Psoas muscle (tissue), 8 donors: Measurements from ENCODE around the gene CCDC182. TPM values are rescaled to one million over a fixed set of nuclear protein-coding genes. Genes with fewer than 3 reads are reported as not detected.

ENCODE experiments used
- ATAC-seq, 4 donors: fragments of 200-7000 bp; cut with Tn5 transposase; one replicate each; pipeline ENCODE4 v1.9.1; 2020; ENCODE audit warnings: moderate library complexity in 3 of 4, mild to moderate bottlenecking in 2 of 4
- DNase-seq, 2 donors: peaks; one replicate each; pipeline ENCODE4 v3.0.0-alpha.2; 2020
- H3K27ac ChIP-seq: fragments of 200-600 bp; one replicate; pipeline ENCODE4 v1.8.0; 2022
- H3K27me3 ChIP-seq, 3 donors: fragments of 200-600 bp in 1 of 3; one replicate each; pipeline versions ENCODE4 v1.6.1 to v1.8.0; 2013 to 2022; ENCODE audit warnings: low read length in 2 of 3, mild to moderate bottlenecking in 2 of 3, moderate library complexity in 1 of 3; ENCODE audit not compliant: insufficient read depth in 3 of 3
- H3K36me3 ChIP-seq, 2 donors: fragments of 200-600 bp in 1 of 2; one replicate each; pipeline versions ENCODE4 v1.6.1 to v1.8.0; 2013 to 2022; ENCODE audit warnings: low read depth in 1 of 2, mild to moderate bottlenecking in 1 of 2, moderate library complexity in 1 of 2; ENCODE audit not compliant: insufficient read depth in 1 of 2
- H3K4me1 ChIP-seq: fragments of 200-600 bp; one replicate; pipeline ENCODE4 v1.8.0; 2022
- H3K4me3 ChIP-seq: fragments of 200-600 bp; one replicate; pipeline ENCODE4 v1.8.0; 2022; ENCODE audit warnings: mild to moderate bottlenecking
- H3K9me3 ChIP-seq: fragments of 200-600 bp; one replicate; pipeline ENCODE4 v1.8.0; 2022
- WGBS, 3 donors: extraction: QIAGEN DNeasy Blood & Tissue Kit; methylation state at CpG; one replicate each; pipeline versions ENCODE4 v1.1.6 to v1.1.7; 2013; 5-methylcytosine and 5-hydroxymethylcytosine counted together
- intact Hi-C, 2 donors: fragments of 100-400 bp; cut with DNase I; formaldehyde crosslinking; loops; one replicate each; pipeline versions ENCODE4 v1.11.0 to v1.14.2; 2022
- polyA plus RNA-seq, 3 donors: library from polyadenylated mRNA; stranded (reverse); fragments of 200-250 nt; gene quantifications; one replicate each; pipeline ENCODE4 v1.2.3, GENCODE V29; 2013
- total RNA-seq, 4 donors: library from RNA; stranded (reverse); fragmentation: NEBNext Ultra II Directional in 2 of 4; extraction: Animal tissue kit (Norgen Biotek cat#: 25700) in 2 of 4; gene quantifications; one replicate each; pipeline versions ENCODE4 v1.2.1 to v1.2.4, GENCODE V29; 2021 to 2023
- TF ChIP-seq, protein P1 (sequence below): fragments of 200-600 bp; IDR thresholded peaks from one replicate; pipeline ENCODE4 v1.8.0; 2022; ENCODE audit warnings: antibody characterized with exemption
- donor health status: healthy with polysubstance abuse.
- donor health status: DM: no; HTN: no; CAD: no; lungs with moderate emphysema.
- donor health status: Bipolar disorder and iron deficiency.
- donor health status: healthy.
- donor health status: DM: yes; HTN: yes; CAD: no.
- donor health status: DM: no; HTN: no; CAD: no.
- donor health status: DM: no; HTN: no; CAD: no.
- donor health status: DM: yes; HTN: yes; CAD: no.

The CCDC182 gene
- total and polyA plus RNA-seq, 7 donors: not detected

DNA sequence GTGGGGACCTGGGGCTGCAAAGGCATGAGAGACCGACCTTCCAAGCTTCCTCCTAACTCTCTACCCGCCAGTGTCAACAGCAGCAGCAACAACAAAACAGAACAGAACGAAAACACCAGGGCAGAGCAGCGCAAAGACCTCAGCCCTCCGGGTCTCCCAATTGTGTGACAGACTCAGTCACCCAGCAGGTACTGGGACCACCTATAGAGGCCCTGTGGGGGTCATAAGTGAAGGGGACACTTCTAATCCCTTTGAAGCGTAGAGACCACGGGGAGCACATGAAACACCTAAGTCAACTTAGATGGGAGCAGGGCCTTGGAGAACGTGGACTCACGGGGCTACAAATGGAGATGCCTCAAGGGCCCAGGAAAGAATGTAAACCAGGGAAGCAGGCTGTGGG is 12.6 kb upstream of the CCDC182 start:
- Histone ChIP-seq H3K9me3 (no peaks in the 10 kb centered on the region), H3K27me3 (peaks cover 0 to 3% (median 0%) of the 10 kb centered on the region in 3 donors), H3K27ac (no peak overlapping the region), H3K4me3 (no peak overlapping the region), H3K4me1 (no peaks in the 10 kb centered on the region), H3K36me3 (no peaks in the 10 kb centered on the region)
- 75 to 82% (median 80%) methylated on average over 9 of the region's 9 CpGs for WGBS, 3 donors
- no peak for ATAC-seq
- TF ChIP-seq, protein P1, sequence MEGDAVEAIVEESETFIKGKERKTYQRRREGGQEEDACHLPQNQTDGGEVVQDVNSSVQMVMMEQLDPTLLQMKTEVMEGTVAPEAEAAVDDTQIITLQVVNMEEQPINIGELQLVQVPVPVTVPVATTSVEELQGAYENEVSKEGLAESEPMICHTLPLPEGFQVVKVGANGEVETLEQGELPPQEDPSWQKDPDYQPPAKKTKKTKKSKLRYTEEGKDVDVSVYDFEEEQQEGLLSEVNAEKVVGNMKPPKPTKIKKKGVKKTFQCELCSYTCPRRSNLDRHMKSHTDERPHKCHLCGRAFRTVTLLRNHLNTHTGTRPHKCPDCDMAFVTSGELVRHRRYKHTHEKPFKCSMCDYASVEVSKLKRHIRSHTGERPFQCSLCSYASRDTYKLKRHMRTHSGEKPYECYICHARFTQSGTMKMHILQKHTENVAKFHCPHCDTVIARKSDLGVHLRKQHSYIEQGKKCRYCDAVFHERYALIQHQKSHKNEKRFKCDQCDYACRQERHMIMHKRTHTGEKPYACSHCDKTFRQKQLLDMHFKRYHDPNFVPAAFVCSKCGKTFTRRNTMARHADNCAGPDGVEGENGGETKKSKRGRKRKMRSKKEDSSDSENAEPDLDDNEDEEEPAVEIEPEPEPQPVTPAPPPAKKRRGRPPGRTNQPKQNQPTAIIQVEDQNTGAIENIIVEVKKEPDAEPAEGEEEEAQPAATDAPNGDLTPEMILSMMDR: no peak
- no peak for DNase-seq
- intact Hi-C loops: no loop called here

DNA sequence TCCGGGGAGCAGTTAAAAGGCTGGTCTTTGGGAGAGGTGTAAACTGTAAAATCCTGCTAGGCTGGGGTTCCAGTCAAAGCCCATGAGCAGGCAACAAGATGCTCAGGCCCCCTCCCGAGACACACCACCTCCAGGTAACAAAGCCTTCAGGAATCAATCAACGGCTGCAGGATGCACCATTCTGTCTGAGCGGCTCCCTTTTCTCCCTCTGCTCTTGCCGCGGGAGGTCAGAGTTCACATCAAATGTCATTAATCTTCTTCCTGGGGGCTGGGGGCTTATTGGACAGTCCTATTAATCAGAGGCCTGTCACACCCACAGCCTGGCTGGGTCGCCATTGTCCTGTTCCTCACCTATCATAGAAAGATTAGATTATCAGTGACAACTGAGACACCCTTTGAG is 11.9 kb upstream of the CCDC182 start:
- no peak overlapping the region for H3K27ac ChIP-seq
- no peaks in the 10 kb centered on the region for H3K4me1 ChIP-seq
- no peak overlapping the region for H3K4me3 ChIP-seq
- H3K9me3 ChIP-seq: no peaks in the 10 kb centered on the region
- TF ChIP-seq, protein P1: no peak
- 52 to 66% (median 60%) methylated on average over 7 of the region's 7 CpGs for WGBS, 3 donors
- no peaks in the 10 kb centered on the region for H3K36me3 ChIP-seq
- H3K27me3 ChIP-seq: no peaks in the 10 kb centered on the region
- no peak for DNase-seq
- no peak for ATAC-seq
- intact Hi-C loops: no loop called here

DNA sequence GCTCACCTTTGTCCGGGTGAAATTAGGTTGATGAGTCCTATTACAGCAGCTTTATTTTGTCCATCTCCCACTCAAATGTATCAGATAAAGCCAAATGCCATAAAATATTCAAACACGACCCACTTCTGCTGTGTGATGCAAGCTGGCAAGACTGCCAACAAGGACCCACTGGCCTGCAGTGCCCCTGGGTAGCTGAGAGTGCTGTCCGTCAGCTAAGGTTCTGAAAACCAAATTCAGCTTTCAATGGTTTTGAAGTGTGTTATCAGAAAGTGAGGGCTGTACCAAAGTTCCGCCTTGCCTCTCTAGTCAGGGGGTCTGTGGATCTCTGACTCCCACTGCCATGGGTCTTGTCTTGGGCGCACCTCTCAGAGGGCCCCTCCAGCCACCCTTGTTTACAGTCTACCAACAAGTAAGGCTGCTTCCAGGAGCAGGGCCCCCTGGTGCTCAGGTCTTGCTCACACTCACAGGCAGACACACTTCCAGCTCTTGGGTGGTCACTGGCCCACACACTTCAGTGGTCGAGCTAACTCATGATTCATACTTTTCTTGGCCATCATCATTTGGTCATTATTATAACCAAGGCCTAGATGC is 10.5 kb upstream of the CCDC182 start:
- Histone ChIP-seq H3K27ac (no peak overlapping the region), H3K27me3 (no peaks in the 10 kb centered on the region), H3K9me3 (no peaks in the 10 kb centered on the region), H3K36me3 (no peaks in the 10 kb centered on the region), H3K4me3 (no peak overlapping the region), H3K4me1 (no peaks in the 10 kb centered on the region)
- TF ChIP-seq, protein P1: no peak
- intact Hi-C loops: no loop called here
- WGBS, 3 donors: 79 to 88% (median 84%) methylated on average over 6 of the region's 6 CpGs
- no peak for DNase-seq
- no peak for ATAC-seq

DNA sequence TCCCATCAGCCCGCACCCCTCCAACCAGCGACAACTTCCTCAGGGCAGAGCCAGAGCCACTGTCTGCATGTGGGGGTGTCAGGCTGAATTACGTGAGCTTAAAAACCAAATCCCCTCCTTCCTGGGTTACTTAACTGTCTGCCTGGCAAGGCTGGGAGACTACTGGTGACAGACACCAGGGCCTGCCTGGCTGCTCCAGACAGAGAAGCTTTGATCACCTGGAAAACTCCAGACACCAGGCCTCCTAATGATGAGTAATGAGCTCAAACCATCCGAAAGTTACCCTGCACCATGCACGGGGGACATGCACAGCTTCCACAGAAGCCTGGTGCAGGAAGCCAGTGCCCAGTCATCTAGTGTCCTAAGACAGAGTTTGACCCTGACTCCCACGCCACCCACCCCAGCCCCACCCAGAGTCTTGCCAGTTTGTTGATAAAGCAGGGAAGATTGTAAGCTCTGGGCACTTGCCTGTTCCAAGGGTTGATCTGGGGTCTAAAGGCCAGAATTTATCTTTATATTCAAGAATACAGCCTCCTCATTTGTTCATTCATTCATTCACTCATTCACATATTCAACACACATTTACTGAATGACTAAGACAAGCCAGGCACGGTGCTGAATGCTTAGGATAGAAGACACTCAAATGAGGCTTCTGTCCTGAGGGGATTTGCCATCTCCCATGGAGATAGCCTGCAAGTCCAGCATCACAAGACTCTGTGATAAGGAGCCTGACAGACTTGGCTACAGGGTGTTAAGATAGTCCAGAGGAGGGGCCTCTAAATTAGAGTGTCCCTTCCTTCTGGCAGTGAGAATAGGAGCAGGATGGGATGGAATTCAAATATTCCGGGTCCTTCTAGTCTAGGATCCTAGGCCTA is 7.2 kb upstream of the CCDC182 start:
- TF ChIP-seq, protein P1: no peak
- DNase-seq: no peak
- Histone ChIP-seq H3K27me3 (no peaks in the 10 kb centered on the region), H3K9me3 (no peaks in the 10 kb centered on the region), H3K27ac (no peak overlapping the region), H3K36me3 (no peaks in the 10 kb centered on the region), H3K4me3 (no peak overlapping the region), H3K4me1 (no peaks in the 10 kb centered on the region)
- intact Hi-C loops: no loop called here
- no peak for ATAC-seq
- 83 to 95% (median 86%) methylated on average over 8 of the region's 8 CpGs for WGBS, 3 donors
